GM12875 (cell line): ENCODE results near the gene NAALADL2.

Source experiments
- H3K4me3 ChIP-seq: one replicate; pipeline ENCODE4 v1.5.1; 2011; ENCODE audit warnings: low read depth, low read length, control low read depth
- TF ChIP-seq, protein P1 (sequence below): IDR thresholded peaks from 2 replicates; pipeline ENCODE4 v1.5.1; 2011; ENCODE audit warnings: low read depth, mild to moderate bottlenecking, control low read depth, inconsistent platforms, low read length, moderate library complexity, borderline replicate concordance; ENCODE audit not compliant: insufficient read depth

NAALADL2 gene

GRCh38 chr3:175378348-175378747 is 519.2 kb downstream of the NAALADL2 start:
- no peak overlapping the region for H3K4me3 ChIP-seq
- TF ChIP-seq, protein P1, sequence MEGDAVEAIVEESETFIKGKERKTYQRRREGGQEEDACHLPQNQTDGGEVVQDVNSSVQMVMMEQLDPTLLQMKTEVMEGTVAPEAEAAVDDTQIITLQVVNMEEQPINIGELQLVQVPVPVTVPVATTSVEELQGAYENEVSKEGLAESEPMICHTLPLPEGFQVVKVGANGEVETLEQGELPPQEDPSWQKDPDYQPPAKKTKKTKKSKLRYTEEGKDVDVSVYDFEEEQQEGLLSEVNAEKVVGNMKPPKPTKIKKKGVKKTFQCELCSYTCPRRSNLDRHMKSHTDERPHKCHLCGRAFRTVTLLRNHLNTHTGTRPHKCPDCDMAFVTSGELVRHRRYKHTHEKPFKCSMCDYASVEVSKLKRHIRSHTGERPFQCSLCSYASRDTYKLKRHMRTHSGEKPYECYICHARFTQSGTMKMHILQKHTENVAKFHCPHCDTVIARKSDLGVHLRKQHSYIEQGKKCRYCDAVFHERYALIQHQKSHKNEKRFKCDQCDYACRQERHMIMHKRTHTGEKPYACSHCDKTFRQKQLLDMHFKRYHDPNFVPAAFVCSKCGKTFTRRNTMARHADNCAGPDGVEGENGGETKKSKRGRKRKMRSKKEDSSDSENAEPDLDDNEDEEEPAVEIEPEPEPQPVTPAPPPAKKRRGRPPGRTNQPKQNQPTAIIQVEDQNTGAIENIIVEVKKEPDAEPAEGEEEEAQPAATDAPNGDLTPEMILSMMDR: no peak

DNA sequence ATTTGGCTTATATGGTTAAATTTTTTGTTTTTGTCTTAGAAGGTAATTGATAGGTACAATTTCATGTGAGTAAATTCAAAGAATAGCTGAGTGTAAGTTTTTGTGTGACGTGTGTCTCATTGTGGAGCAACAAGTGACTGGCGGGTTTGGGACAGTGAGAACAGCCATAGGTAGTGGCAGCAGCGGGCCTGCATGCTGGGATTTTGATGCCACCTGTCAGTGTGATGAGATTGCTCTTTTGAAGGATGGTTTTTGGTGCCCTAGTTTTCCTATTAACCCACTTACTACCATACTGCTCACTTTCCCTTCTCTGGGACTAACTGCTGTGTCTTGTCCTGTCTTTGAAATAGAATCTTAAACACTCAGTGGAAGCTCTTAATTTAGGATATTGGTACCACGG is 522.6 kb downstream of the NAALADL2 start:
- TF ChIP-seq, protein P1: no peak

GRCh38 chr3:175383371-175383770 is 524.2 kb downstream of the NAALADL2 start:
- TF ChIP-seq, protein P1: no peak
- H3K4me3 ChIP-seq: no peak overlapping the region

More for the DNA sequence above, 522.6 kb downstream of the NAALADL2 start:
- no peak overlapping the region for H3K4me3 ChIP-seq

GRCh38 chr3:175383813-175384212 is 524.7 kb downstream of the NAALADL2 start:
- no peak overlapping the region for H3K4me3 ChIP-seq
- TF ChIP-seq, protein P1: no peak

- TF ChIP-seq, protein P1: no peak
- no peak overlapping the region for H3K4me3 ChIP-seq
Measured at GRCh38 chr3:175384569-175384968, 525.4 kb downstream of the NAALADL2 start.

DNA sequence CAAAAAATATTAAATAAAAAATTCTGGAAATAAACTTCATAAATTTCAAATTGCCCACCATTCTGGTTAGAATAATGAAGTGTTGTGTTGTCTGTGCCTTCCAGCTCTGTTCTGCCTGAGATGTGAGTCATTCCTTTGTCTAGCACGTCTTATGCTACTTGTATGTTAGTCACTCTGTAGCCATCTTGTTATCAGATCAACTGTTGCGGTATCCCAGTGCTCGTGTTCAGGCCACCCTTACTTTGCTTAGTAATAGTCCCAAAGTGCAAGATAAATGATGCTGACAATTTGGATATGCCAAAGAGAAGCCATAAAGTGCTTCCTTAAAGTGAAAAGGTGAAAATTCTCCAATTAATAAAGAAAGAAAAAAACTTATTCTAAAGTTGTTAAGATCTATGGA is 527.5 kb downstream of the NAALADL2 start:
- H3K4me3 ChIP-seq: no peak overlapping the region
- TF ChIP-seq, protein P1: no peak

DNA sequence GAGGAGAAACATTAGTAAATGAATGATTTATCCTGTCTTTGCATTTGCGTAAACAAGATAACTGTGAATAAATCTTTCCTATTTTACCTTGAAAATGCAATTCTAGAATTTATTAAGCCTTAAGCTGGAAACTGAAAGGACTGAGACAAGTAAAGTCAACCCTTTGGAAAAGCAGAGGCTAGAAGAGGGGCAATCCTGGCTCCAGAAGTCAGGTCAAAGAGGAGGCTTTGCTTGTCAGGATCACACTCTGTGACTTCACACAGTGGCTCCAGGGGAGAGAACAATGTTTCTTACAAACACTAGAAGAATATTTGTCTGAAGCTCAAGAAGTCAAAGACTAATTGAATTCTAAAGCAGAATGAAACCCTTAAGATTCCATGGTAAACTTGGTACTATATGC is 530.4 kb downstream of the NAALADL2 start:
- TF ChIP-seq, protein P1: no peak
- no peak overlapping the region for H3K4me3 ChIP-seq
